ENCODE data around the gene GCK.

GCK gene

DNA sequence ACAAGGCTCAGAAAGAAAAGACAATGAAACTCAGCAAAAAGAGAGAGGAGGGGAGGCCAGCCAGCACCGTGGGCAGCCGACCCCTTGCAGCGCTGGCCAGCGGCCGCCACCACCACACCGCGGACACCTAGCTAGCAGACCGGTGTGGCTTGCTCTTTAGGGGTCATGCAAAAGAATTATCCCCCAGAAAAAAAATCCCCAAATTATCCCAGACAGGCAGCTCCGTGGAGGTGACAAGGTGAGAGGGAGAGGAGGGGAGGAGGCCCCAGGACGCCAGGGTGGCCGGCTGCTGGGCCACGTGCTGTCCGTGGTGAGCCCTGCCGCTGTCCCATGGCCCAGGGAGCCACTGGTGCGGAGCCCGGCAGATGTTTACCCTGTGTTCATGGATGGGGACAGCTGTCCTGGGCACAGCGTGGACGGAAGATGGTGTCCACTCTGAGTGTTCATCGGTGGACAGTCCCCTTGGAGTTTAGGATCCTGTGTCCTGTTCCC is 28.0 kb upstream of the GCK start:
- no peak for DNase-seq
- Histone ChIP-seq H4K20me1 (ENCODE audit: insufficient read depth, low read length) (peaks cover 16% of the 10 kb centered on the region), H3K9ac (ENCODE audit: low read depth, low read length) (no peak overlapping the region), H3K4me1 (ENCODE audit: insufficient read depth, low read length) (no peaks in the 10 kb centered on the region), H3K4me2 (ENCODE audit: insufficient read depth, low read length) (no peak overlapping the region), H2AFZ (ENCODE audit: low read depth, low read length) (no peak overlapping the region), H3K36me3 (ENCODE audit: insufficient read depth, low read length) (peaks cover 20% of the 10 kb centered on the region), H3K27ac (ENCODE audit: low read length) (no peak overlapping the region), H3K27me3 (ENCODE audit: insufficient read depth, low read length, poor library complexity) (no peaks in the 10 kb centered on the region), H3K9me3 (ENCODE audit: insufficient read depth, low read length, severe bottlenecking) (no peaks in the 10 kb centered on the region), H3K4me3 (ENCODE audit: low read depth in 1 of 2, low read length in 2 of 2) (no peak overlapping the region), H3K79me2 (ENCODE audit: insufficient read depth, low read length) (no peaks in the 10 kb centered on the region)
- TF ChIP-seq, protein P1, sequence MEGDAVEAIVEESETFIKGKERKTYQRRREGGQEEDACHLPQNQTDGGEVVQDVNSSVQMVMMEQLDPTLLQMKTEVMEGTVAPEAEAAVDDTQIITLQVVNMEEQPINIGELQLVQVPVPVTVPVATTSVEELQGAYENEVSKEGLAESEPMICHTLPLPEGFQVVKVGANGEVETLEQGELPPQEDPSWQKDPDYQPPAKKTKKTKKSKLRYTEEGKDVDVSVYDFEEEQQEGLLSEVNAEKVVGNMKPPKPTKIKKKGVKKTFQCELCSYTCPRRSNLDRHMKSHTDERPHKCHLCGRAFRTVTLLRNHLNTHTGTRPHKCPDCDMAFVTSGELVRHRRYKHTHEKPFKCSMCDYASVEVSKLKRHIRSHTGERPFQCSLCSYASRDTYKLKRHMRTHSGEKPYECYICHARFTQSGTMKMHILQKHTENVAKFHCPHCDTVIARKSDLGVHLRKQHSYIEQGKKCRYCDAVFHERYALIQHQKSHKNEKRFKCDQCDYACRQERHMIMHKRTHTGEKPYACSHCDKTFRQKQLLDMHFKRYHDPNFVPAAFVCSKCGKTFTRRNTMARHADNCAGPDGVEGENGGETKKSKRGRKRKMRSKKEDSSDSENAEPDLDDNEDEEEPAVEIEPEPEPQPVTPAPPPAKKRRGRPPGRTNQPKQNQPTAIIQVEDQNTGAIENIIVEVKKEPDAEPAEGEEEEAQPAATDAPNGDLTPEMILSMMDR (IDR thresholded peaks at IDR 0.05; ENCODE audit: borderline replicate concordance, extremely low read depth, low read length, poor library complexity, severe bottlenecking): no peak
- TF ChIP-seq EZH2 (IDR thresholded peaks at IDR 0.05; ENCODE audit: borderline replicate concordance, low read depth, low read length, severe bottlenecking): no peak
- no peak for ATAC-seq (ENCODE audit: insufficient read depth, low read depth)

GRCh38 chr7:44216521-44217222 is 27.4 kb upstream of the GCK start:
- no peak overlapping the region for H3K4me2 ChIP-seq (ENCODE audit: insufficient read depth, low read length)
- H2AFZ ChIP-seq (ENCODE audit: low read depth, low read length): no peak overlapping the region
- H3K79me2 ChIP-seq (ENCODE audit: insufficient read depth, low read length): no peaks in the 10 kb centered on the region
- no peak overlapping the region for H3K27ac ChIP-seq (ENCODE audit: low read length)
- H3K9me3 ChIP-seq (ENCODE audit: insufficient read depth, low read length, severe bottlenecking): no peaks in the 10 kb centered on the region
- TF ChIP-seq, protein P1 (IDR thresholded peaks at IDR 0.05; ENCODE audit: borderline replicate concordance, extremely low read depth, low read length, poor library complexity, severe bottlenecking): no peak
- no peak for TF ChIP-seq EZH2 (IDR thresholded peaks at IDR 0.05; ENCODE audit: borderline replicate concordance, low read depth, low read length, severe bottlenecking)
- no peak overlapping the region for H3K9ac ChIP-seq (ENCODE audit: low read depth, low read length)
- ATAC-seq (ENCODE audit: insufficient read depth, low read depth): no peak
- H3K4me3 ChIP-seq (ENCODE audit: low read depth in 1 of 2, low read length in 2 of 2): no peak overlapping the region
- H3K36me3 ChIP-seq (ENCODE audit: insufficient read depth, low read length): peaks cover 26% of the 10 kb centered on the region
- no peaks in the 10 kb centered on the region for H3K27me3 ChIP-seq (ENCODE audit: insufficient read depth, low read length, poor library complexity)
- no peaks in the 10 kb centered on the region for H3K4me1 ChIP-seq (ENCODE audit: insufficient read depth, low read length)
- peaks cover 16% of the 10 kb centered on the region for H4K20me1 ChIP-seq (ENCODE audit: insufficient read depth, low read length)
- no peak for DNase-seq

DNA sequence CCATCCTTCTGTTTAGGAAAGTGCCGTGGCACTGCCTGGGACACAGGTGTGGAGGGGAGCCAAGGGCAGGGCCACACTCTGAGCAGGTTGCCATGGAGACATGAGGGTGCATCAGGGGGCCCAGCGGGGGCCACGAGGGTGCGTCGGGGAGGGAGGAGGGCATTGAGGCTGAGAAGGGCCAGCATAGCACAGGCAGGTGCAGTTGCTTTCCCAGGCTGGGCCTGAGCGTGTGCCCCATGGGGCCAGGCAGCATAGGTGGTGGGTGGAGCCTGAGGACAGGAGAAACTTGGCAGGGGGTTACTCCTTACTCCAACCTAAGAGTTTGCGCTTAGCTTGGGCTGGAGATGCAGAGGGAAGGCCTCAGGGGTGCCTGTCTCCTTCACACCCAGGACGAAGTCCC is 26.8 kb upstream of the GCK start:
- H3K79me2 ChIP-seq (ENCODE audit: insufficient read depth, low read length): no peaks in the 10 kb centered on the region
- no peaks in the 10 kb centered on the region for H3K27me3 ChIP-seq (ENCODE audit: insufficient read depth, low read length, poor library complexity)
- peaks cover 16% of the 10 kb centered on the region for H4K20me1 ChIP-seq (ENCODE audit: insufficient read depth, low read length)
- DNase-seq: no peak
- 0 out of 3 replicates have a peak, but pooled peaks have one; percentile 10 for ATAC-seq (ENCODE audit: insufficient read depth, low read depth)
- H3K36me3 ChIP-seq (ENCODE audit: insufficient read depth, low read length): peaks cover 32% of the 10 kb centered on the region
- TF ChIP-seq, protein P1 (IDR thresholded peaks at IDR 0.05; ENCODE audit: borderline replicate concordance, extremely low read depth, low read length, poor library complexity, severe bottlenecking): no peak
- no peak for TF ChIP-seq EZH2 (IDR thresholded peaks at IDR 0.05; ENCODE audit: borderline replicate concordance, low read depth, low read length, severe bottlenecking)
- no peak overlapping the region for H3K4me2 ChIP-seq (ENCODE audit: insufficient read depth, low read length)
- H3K27ac ChIP-seq (ENCODE audit: low read length): no peak overlapping the region
- H3K9ac ChIP-seq (ENCODE audit: low read depth, low read length): no peak overlapping the region
- no peak overlapping the region for H3K4me3 ChIP-seq (ENCODE audit: low read depth in 1 of 2, low read length in 2 of 2)
- H2AFZ ChIP-seq (ENCODE audit: low read depth, low read length): no peak overlapping the region
- H3K9me3 ChIP-seq (ENCODE audit: insufficient read depth, low read length, severe bottlenecking): no peaks in the 10 kb centered on the region
- H3K4me1 ChIP-seq (ENCODE audit: insufficient read depth, low read length): no peaks in the 10 kb centered on the region

Measured in DND-41 (cell line).